Activated CD8-positive, alpha-beta T cell treated with anti-CD3 and anti-CD28 coated beads for 36 hours (primary cell): ENCODE measurements around the gene TRPM7. TPM values are rescaled to one million over a fixed set of nuclear protein-coding genes. Genes with fewer than 3 reads are reported as not detected.

Experiments used
- ATAC-seq: fragments of 200-7000 bp; cut with Tn5 transposase; one replicate; pipeline ENCODE4 v1.10.0; 2021; ENCODE audit warnings: mild to moderate bottlenecking, moderate library complexity
- CTCF ChIA-PET: fragments of 350-600 bp; sonication (Branson Sonifier 250); formaldehyde crosslinking; loops from one replicate; lab custom pipeline; 2021; ENCODE audit warnings: antibody characterized with exemption; lab: Charles Lee
- POLR2A ChIA-PET: fragments of 350-600 bp; sonication (Branson Sonifier 250); formaldehyde crosslinking; loops from one replicate; lab custom pipeline; 2021; ENCODE audit warnings: antibody characterized with exemption; lab: Charles Lee
- DNase-seq: peaks from one replicate; pipeline ENCODE4 v3.0.0-alpha.2; 2020
- H3K27ac Mint-ChIP-seq: one replicate; pipeline ENCODE4 v1.8.0; 2021; ENCODE audit warnings: mild to moderate bottlenecking, mixed read lengths
- H3K27me3 Mint-ChIP-seq: one replicate; pipeline ENCODE4 v1.8.0; 2021; ENCODE audit warnings: mixed read lengths
- H3K36me3 Mint-ChIP-seq: one replicate; pipeline ENCODE4 v1.8.0; 2021; ENCODE audit warnings: low read depth, mixed read lengths
- H3K4me1 Mint-ChIP-seq: one replicate; pipeline ENCODE4 v1.8.0; 2021; ENCODE audit warnings: low read depth, mixed read lengths
- H3K4me3 Mint-ChIP-seq: one replicate; pipeline ENCODE4 v1.8.0; 2021; ENCODE audit warnings: mild to moderate bottlenecking, moderate library complexity, mixed read lengths
- H3K9me3 Mint-ChIP-seq: one replicate; pipeline ENCODE4 v1.8.0; 2021; ENCODE audit warnings: mixed read lengths
- intact Hi-C: fragments of 100-400 bp; cut with micrococcal nuclease; formaldehyde crosslinking; loops from one replicate; pipeline ENCODE4 v1.10.0; 2022
- total RNA-seq, 2 experiments: library from RNA; stranded (reverse); gene quantifications; one replicate each; pipeline ENCODE4 v1.2.3, GENCODE V29; 2021
- TF ChIP-seq, protein P1 (sequence below): fragments of 200-600 bp; IDR thresholded peaks from one replicate; pipeline ENCODE4 v1.8.0; 2022; ENCODE audit warnings: antibody characterized with exemption, mild to moderate bottlenecking

The TRPM7 gene
- total RNA-seq, 2 experiments from 2014 or later, result 38.2 to 38.8 TPM

DNA sequence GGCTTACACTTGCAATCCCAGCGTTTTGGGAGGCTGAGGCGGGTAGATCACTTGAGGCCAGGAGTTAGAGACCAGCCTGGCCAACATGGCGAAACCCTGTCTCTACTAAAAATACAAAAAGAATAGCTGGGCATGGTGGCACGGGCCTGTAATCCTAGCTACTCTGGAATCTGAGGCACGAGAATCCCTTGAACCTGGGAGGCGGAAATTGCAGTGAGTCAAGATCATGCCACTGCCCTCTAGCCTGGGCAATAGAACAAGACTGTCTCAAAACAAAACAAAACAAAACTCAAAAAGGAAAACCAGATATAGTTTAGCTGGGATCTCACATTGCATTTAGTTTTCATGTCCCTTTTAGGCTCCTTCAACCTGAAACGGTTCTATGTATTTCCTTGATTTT lies 137.3 kb downstream of the TRPM7 start:
- ChIA-PET CTCF (no interaction called here), POLR2A (interaction anchor here (0.9 to 1.5 kb wide), 3 partner anchors 13 to 336 kb away, joined by 3 to 4 read pairs (median 3); no protein-coding TSS in a partner anchor)
- Mint-ChIP-seq H3K4me3 (no peak overlapping the region), H3K36me3 (peaks cover 1% of the 10 kb centered on the region), H3K4me1 (peaks cover 5% of the 10 kb centered on the region), H3K9me3 (peaks cover 2% of the 10 kb centered on the region), H3K27me3 (no peaks in the 10 kb centered on the region), H3K27ac (no peak overlapping the region)
- TF ChIP-seq, protein P1, sequence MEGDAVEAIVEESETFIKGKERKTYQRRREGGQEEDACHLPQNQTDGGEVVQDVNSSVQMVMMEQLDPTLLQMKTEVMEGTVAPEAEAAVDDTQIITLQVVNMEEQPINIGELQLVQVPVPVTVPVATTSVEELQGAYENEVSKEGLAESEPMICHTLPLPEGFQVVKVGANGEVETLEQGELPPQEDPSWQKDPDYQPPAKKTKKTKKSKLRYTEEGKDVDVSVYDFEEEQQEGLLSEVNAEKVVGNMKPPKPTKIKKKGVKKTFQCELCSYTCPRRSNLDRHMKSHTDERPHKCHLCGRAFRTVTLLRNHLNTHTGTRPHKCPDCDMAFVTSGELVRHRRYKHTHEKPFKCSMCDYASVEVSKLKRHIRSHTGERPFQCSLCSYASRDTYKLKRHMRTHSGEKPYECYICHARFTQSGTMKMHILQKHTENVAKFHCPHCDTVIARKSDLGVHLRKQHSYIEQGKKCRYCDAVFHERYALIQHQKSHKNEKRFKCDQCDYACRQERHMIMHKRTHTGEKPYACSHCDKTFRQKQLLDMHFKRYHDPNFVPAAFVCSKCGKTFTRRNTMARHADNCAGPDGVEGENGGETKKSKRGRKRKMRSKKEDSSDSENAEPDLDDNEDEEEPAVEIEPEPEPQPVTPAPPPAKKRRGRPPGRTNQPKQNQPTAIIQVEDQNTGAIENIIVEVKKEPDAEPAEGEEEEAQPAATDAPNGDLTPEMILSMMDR, result no peak
- no peak for ATAC-seq
- DNase-seq, result no peak
- intact Hi-C loops, result no loop called here

DNA sequence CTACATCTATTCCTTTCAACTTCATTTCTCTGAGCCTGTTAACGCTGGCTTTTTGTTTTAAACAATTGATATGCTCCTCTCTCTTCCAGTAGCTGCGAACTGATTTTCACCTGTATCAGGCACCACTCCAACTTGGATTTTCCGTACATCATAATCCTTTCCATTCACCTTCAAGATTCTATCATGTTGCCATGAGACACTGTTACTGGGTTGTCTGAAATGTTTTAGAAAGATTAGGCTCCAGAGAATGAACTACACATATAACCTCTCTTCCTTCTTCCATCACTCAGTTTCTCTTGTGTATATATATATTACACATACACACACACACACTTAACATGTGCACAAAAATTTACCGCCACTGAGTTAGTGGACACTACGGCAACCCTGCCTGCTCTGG lies 140.0 kb downstream of the TRPM7 start, which contains the start of gene USP50:
Gene USP50 (minus strand): TSS at position 101 of the 400 bp plus-strand sequence. CDS start 141 bp downstream, outside the sequence.
- Mint-ChIP-seq H3K27ac (no peak within 1 kb of the TSS), H3K36me3 (no peaks in the 10 kb centered on the region), H3K4me1 (no peaks in the 10 kb centered on the region), H3K27me3 (peaks cover 1% of the 10 kb centered on the region), H3K4me3 (no peak within 1 kb of the TSS), H3K9me3 (no peaks in the 10 kb centered on the region)
- TF ChIP-seq, protein P1, result no peak
- ChIA-PET POLR2A (interaction anchor here (1.0 kb wide), 1 partner anchor 12 kb away, joined by 4 read pairs; no protein-coding TSS in a partner anchor), CTCF (no interaction called here)
- DNase-seq, result no peak
- no peak for ATAC-seq
- intact Hi-C loops, result no loop called here

DNA sequence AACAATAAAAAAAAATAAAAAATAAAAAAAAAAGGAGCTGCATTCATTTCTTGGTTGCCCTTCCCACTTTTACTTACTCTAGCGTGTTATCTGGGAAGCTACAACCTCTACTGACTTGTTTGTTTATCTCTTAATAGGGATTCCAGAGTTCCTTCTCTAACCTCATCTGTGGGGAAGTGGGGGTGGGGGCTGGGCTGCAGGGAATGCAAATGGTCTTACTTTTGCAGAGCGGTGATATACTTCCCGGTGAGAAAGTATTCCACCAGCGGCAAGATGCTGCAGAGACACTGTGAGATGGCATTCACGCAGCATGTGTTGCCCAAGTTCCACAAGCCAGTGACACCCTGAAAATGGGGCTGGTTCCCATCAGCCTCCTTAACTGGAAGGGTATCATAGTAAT lies 142.2 kb downstream of the TRPM7 start:
- H3K27ac Mint-ChIP-seq, result no peak overlapping the region
- ATAC-seq (no peak), DNase-seq (no peak)
- H3K4me3 Mint-ChIP-seq, result no peak overlapping the region
- ChIA-PET POLR2A (no interaction called here), CTCF (interaction anchor here (0.6 kb wide), 1 partner anchor 59 kb away, joined by 3 read pairs; no protein-coding TSS in a partner anchor)
- TF ChIP-seq, protein P1, result no peak
- H3K4me1 Mint-ChIP-seq, result no peaks in the 10 kb centered on the region
- peaks cover 3% of the 10 kb centered on the region for H3K27me3 Mint-ChIP-seq
- no peaks in the 10 kb centered on the region for H3K36me3 Mint-ChIP-seq
- H3K9me3 Mint-ChIP-seq, result no peaks in the 10 kb centered on the region
- intact Hi-C loops, result no loop called here

DNA sequence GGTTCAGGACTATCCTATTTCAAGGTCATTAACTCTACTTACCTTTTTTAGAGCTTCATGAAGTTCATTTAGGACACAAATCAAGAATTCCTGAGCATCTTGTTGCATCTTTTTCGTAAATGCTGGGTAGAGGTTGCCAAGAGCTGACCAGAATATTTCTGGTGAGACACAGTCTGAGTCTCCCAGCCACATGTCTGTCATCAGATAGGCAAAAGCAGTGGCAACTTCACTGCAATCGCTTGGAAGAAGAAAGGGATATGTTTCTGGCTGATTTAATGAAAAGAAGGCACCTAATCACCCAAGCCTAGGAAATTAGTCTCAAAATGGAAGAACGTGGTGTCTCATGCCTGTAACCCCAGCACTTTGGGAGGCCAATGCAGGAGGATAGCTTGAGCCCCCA lies 143.0 kb downstream of the TRPM7 start:
- ATAC-seq, result no peak
- Mint-ChIP-seq H3K4me3 (no peak overlapping the region), H3K27ac (no peak overlapping the region), H3K36me3 (no peaks in the 10 kb centered on the region), H3K4me1 (no peaks in the 10 kb centered on the region), H3K9me3 (no peaks in the 10 kb centered on the region), H3K27me3 (peaks cover 3% of the 10 kb centered on the region)
- intact Hi-C loops, result no loop called here
- ChIA-PET POLR2A (no interaction called here), CTCF (interaction anchor here (1.2 to 1.5 kb wide), 2 partner anchors 13 to 343 kb away, joined by 4 to 7 read pairs; no protein-coding TSS in a partner anchor)
- TF ChIP-seq, protein P1, result no peak
- DNase-seq, result no peak

DNA sequence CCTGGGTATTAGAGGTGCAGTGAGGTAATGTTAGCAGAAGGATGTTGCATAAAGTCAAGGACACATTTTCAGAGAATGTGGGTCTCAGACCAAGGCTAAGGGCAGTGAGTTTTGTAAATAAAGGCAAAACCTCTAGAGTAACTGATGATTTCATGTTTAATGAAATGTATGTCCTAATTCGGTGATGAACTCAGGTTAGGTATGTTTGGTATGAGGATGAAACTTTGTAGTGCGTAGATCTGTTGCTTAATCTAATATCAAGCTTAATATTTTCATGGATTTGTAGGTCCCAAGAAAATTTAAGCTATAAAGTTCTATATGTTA lies 143.7 kb downstream of the TRPM7 start:
- Mint-ChIP-seq H3K36me3 (no peaks in the 10 kb centered on the region), H3K27me3 (peaks cover 3% of the 10 kb centered on the region), H3K4me1 (no peaks in the 10 kb centered on the region), H3K4me3 (no peak overlapping the region), H3K27ac (no peak overlapping the region), H3K9me3 (no peaks in the 10 kb centered on the region)
- CTCF ChIA-PET, result interaction anchor here (1.2 to 1.5 kb wide), 2 partner anchors 12 to 343 kb away, joined by 4 to 7 read pairs; no protein-coding TSS in a partner anchor
- ATAC-seq (no peak), DNase-seq (no peak)
- intact Hi-C loops, result no loop called here
- TF ChIP-seq, protein P1, result no peak
- POLR2A ChIA-PET, result interaction anchor here (2.1 kb wide), 1 partner anchor 8 kb away, joined by 7 read pairs; no protein-coding TSS in a partner anchor
